HepG2 (cell line): Measurements from ENCODE around the gene PRR14. TPM values are rescaled to one million over a fixed set of nuclear protein-coding genes. Genes with fewer than 3 reads are reported as not detected.

Source experiments
- ATF1 ChIP-seq: IDR thresholded peaks from 2 replicates; pipeline ENCODE4 v1.6.1; 2016; ENCODE audit warnings: mild to moderate bottlenecking, control low read depth
- ELF1 ChIP-seq: sonication (generic); formaldehyde crosslinking; IDR thresholded peaks from 2 replicates; pipeline ENCODE4 v1.4.0; 2020; ENCODE audit warnings: missing genetic modification reagents
- MBNL3 ChIP-seq: fragments of 250-450 bp; sonication (Bioruptor Pico); conservative IDR thresholded peaks from 2 replicates; pipeline ENCODE4 v1.8.0; 2022; ENCODE audit warnings: mild to moderate bottlenecking, inconsistent platforms
- NAIF1 ChIP-seq: sonication (generic); formaldehyde crosslinking; IDR thresholded peaks from 2 replicates; pipeline ENCODE4 v1.5.0; 2020; ENCODE audit warnings: mild to moderate bottlenecking, missing genetic modification reagents, borderline replicate concordance
- SNAPC2 ChIP-seq: sonication (generic); formaldehyde crosslinking; IDR thresholded peaks from 2 replicates; pipeline ENCODE4 v1.8.1; 2022; ENCODE audit warnings: mild to moderate bottlenecking, missing genetic modification reagents
- SUZ12 ChIP-seq: fragments of 150-350 bp; IDR thresholded peaks from 2 replicates; pipeline ENCODE4 v1.6.1; 2014; ENCODE audit warnings: low read depth, low read length
- TAF15 ChIP-seq: fragments of 200-400 bp; formaldehyde crosslinking; IDR thresholded peaks from one replicate; pipeline ENCODE4 v1.6.1; 2018; ENCODE audit warnings: mild to moderate bottlenecking, low read depth, low read length; ENCODE audit not compliant: poor library complexity, severe bottlenecking
- ZFP41 ChIP-seq: sonication (generic); formaldehyde crosslinking; IDR thresholded peaks from 2 replicates; pipeline ENCODE4 v1.4.0; 2020; ENCODE audit warnings: mild to moderate bottlenecking, missing genetic modification reagents, borderline replicate concordance
- ZNF326 ChIP-seq: sonication (generic); formaldehyde crosslinking; IDR thresholded peaks from 2 replicates; pipeline ENCODE4 v1.4.0; 2020; ENCODE audit warnings: missing genetic modification reagents, borderline replicate concordance
- ZNF569 ChIP-seq: sonication (generic); formaldehyde crosslinking; IDR thresholded peaks from 2 replicates; pipeline ENCODE4 v1.5.0; 2020; ENCODE audit warnings: mild to moderate bottlenecking, missing genetic modification reagents, moderate library complexity, borderline replicate concordance
- polyA plus RNA-seq, 8 experiments: library from polyadenylated mRNA; depleted of rRNA in 3 of 8; stranded (reverse) in 7 of 8; unstranded in 1 of 8; fragments of >200 nt; fragmentation: Illumina TruSeq in 4 of 8; extraction: Trizol in 4 of 8; gene quantifications; 2 replicates each; pipeline versions ENCODE4 v1.2.1 to v1.2.3, GENCODE V29; 2011 to 2016; ENCODE audit warnings: low read depth in 4 of 8, missing spikeins in 1 of 8, mixed read lengths in 1 of 8; ENCODE audit not compliant: insufficient read depth in 1 of 8
- total RNA-seq, 5 experiments: library from RNA; depleted of rRNA; stranded (reverse); fragments of >200 nt; fragmentation: Illumina TruSeq; extraction: Trizol; gene quantifications; 2 replicates each; pipeline ENCODE4 v1.2.3, GENCODE V29; 2016; ENCODE audit warnings: low read depth in 1 of 5
- TF ChIP-seq, protein P1 (sequence below): sonication (generic); formaldehyde crosslinking; IDR thresholded peaks from 2 replicates; pipeline ENCODE4 v1.9.0; 2021; ENCODE audit warnings: missing genetic modification reagents, mild to moderate bottlenecking, borderline replicate concordance
- TF ChIP-seq, protein P2 (sequence below): sonication (generic); formaldehyde crosslinking; IDR thresholded peaks from 2 replicates; pipeline ENCODE4 v1.5.1; 2020; ENCODE audit warnings: mild to moderate bottlenecking, missing genetic modification reagents, borderline replicate concordance
- TF ChIP-seq, protein P3 (sequence below): sonication (generic); formaldehyde crosslinking; conservative IDR thresholded peaks from 2 replicates; pipeline ENCODE4 v1.5.0; 2020; ENCODE audit warnings: missing genetic modification reagents
- TF ChIP-seq, protein P4 (sequence below): sonication (generic); formaldehyde crosslinking; IDR thresholded peaks from 2 replicates; pipeline ENCODE4 v1.5.0; 2020; ENCODE audit warnings: missing genetic modification reagents
- TF ChIP-seq, protein P5 (sequence below): sonication (generic); formaldehyde crosslinking; IDR thresholded peaks from 2 replicates; pipeline ENCODE4 v1.9.0; 2022; ENCODE audit warnings: missing genetic modification reagents, mild to moderate bottlenecking, borderline replicate concordance

Gene PRR14
- total and polyA plus RNA-seq, 2 of the 13 experiments (the other 11 are each of a cell fraction or from before 2014, with no cell fraction given), result 8.4 to 11.0 TPM

DNA sequence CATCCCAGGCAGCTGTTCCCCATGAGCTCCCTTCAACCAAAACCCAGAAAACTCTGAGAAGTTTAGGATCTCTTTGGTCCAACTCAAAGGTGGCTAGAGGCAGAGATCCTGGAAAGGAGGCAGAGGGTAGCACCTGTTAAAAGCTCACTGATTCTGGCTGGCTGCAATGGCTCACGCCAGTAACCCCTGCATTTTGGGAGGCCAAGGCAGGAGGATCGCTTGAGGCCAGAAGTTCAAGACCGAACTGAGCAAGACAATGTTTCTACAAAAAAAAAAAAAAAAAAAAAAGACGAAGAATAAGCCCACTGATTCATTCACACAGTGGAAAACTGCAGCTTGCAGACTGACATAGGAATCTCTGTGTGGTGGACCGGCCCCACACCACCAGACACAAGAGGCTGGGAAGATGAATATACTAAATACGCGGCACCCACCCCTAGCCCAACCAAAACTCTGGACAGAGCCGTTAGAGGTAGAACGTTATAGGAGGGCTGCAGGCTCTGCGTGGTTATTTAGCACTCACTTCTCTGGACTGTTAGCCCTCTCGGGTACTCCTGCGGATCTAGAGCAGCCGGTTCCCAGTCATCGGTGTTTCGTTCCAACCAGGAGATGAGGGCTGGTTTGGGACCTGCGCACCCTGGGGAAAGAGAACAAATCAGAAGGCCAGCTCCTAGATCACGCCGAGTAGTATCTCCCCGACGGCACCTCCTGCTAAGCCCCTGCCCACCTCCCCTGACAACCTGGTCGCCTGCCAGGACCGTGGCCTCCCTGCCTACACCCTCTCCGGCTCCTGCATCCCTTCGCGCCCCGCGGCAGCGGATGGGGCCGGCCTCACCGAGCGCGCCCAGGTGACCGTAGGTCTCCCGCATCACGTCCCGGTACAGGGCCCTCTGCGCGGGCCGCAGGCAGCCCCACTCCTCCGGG, 41.5 kb upstream of the PRR14 start (continued):
- no peak for TF ChIP-seq ATF1 (CRISPR knock-in tag)
- TF ChIP-seq ZNF569 (CRISPR knock-in tag), result peak; percentile 96; the same call in 1 of the 2 replicates
- TF ChIP-seq, protein P1, sequence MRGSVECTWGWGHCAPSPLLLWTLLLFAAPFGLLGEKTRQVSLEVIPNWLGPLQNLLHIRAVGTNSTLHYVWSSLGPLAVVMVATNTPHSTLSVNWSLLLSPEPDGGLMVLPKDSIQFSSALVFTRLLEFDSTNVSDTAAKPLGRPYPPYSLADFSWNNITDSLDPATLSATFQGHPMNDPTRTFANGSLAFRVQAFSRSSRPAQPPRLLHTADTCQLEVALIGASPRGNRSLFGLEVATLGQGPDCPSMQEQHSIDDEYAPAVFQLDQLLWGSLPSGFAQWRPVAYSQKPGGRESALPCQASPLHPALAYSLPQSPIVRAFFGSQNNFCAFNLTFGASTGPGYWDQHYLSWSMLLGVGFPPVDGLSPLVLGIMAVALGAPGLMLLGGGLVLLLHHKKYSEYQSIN (CRISPR knock-in tag), result no peak
- TF ChIP-seq ZNF326, result no peak
- TF ChIP-seq, protein P2, sequence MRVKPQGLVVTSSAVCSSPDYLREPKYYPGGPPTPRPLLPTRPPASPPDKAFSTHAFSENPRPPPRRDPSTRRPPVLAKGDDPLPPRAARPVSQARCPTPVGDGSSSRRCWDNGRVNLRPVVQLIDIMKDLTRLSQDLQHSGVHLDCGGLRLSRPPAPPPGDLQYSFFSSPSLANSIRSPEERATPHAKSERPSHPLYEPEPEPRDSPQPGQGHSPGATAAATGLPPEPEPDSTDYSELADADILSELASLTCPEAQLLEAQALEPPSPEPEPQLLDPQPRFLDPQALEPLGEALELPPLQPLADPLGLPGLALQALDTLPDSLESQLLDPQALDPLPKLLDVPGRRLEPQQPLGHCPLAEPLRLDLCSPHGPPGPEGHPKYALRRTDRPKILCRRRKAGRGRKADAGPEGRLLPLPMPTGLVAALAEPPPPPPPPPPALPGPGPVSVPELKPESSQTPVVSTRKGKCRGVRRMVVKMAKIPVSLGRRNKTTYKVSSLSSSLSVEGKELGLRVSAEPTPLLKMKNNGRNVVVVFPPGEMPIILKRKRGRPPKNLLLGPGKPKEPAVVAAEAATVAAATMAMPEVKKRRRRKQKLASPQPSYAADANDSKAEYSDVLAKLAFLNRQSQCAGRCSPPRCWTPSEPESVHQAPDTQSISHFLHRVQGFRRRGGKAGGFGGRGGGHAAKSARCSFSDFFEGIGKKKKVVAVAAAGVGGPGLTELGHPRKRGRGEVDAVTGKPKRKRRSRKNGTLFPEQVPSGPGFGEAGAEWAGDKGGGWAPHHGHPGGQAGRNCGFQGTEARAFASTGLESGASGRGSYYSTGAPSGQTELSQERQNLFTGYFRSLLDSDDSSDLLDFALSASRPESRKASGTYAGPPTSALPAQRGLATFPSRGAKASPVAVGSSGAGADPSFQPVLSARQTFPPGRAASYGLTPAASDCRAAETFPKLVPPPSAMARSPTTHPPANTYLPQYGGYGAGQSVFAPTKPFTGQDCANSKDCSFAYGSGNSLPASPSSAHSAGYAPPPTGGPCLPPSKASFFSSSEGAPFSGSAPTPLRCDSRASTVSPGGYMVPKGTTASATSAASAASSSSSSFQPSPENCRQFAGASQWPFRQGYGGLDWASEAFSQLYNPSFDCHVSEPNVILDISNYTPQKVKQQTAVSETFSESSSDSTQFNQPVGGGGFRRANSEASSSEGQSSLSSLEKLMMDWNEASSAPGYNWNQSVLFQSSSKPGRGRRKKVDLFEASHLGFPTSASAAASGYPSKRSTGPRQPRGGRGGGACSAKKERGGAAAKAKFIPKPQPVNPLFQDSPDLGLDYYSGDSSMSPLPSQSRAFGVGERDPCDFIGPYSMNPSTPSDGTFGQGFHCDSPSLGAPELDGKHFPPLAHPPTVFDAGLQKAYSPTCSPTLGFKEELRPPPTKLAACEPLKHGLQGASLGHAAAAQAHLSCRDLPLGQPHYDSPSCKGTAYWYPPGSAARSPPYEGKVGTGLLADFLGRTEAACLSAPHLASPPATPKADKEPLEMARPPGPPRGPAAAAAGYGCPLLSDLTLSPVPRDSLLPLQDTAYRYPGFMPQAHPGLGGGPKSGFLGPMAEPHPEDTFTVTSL (CRISPR knock-in tag), result no peak
- 0 out of 2 replicates have a peak, but pooled peaks have one; percentile 8 for TF ChIP-seq SNAPC2 (CRISPR knock-in tag)
- TF ChIP-seq ZFP41 (CRISPR knock-in tag), result no peak
- TF ChIP-seq, protein P3, sequence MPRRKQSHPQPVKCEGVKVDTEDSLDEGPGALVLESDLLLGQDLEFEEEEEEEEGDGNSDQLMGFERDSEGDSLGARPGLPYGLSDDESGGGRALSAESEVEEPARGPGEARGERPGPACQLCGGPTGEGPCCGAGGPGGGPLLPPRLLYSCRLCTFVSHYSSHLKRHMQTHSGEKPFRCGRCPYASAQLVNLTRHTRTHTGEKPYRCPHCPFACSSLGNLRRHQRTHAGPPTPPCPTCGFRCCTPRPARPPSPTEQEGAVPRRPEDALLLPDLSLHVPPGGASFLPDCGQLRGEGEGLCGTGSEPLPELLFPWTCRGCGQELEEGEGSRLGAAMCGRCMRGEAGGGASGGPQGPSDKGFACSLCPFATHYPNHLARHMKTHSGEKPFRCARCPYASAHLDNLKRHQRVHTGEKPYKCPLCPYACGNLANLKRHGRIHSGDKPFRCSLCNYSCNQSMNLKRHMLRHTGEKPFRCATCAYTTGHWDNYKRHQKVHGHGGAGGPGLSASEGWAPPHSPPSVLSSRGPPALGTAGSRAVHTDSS (CRISPR knock-in tag), result no peak
- no peak for TF ChIP-seq TAF15
- TF ChIP-seq, protein P4, sequence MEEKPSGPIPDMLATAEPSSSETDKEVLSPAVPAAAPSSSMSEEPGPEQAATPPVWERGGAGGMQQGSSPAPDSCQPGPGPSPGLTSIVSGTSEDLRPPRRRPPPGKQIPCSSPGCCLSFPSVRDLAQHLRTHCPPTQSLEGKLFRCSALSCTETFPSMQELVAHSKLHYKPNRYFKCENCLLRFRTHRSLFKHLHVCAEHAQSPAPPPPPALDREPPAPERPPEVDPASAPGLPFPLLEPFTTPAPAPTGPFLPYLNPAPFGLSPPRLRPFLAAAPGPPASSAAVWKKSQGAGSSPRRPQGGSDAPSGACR (CRISPR knock-in tag), result no peak
- no peak for TF ChIP-seq SUZ12
- no peak for TF ChIP-seq NAIF1
- TF ChIP-seq MBNL3 (CRISPR knock-in tag), result no peak
- TF ChIP-seq, protein P5, sequence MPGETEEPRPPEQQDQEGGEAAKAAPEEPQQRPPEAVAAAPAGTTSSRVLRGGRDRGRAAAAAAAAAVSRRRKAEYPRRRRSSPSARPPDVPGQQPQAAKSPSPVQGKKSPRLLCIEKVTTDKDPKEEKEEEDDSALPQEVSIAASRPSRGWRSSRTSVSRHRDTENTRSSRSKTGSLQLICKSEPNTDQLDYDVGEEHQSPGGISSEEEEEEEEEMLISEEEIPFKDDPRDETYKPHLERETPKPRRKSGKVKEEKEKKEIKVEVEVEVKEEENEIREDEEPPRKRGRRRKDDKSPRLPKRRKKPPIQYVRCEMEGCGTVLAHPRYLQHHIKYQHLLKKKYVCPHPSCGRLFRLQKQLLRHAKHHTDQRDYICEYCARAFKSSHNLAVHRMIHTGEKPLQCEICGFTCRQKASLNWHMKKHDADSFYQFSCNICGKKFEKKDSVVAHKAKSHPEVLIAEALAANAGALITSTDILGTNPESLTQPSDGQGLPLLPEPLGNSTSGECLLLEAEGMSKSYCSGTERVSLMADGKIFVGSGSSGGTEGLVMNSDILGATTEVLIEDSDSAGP (CRISPR knock-in tag), result no peak
- TF ChIP-seq ELF1 (CRISPR knock-in tag), result no peak
